ENCODE measurements around the gene B4GAT1. TPM values are rescaled to one million over a fixed set of nuclear protein-coding genes. Genes with fewer than 3 reads are reported as not detected.
A peak's percentile ranks its signal among the peaks of the same experiment; 100 is the strongest.
"Not testable (repeated sequence)": the region's sequence is repeated elsewhere in the genome, so short reads cannot be mapped to it uniquely, and the experiment has no call there.

B4GAT1 gene
- total RNA-seq, 6 donors from 2014 or later: 15.7 to 48.9 (median 27.4) TPM

DNA sequence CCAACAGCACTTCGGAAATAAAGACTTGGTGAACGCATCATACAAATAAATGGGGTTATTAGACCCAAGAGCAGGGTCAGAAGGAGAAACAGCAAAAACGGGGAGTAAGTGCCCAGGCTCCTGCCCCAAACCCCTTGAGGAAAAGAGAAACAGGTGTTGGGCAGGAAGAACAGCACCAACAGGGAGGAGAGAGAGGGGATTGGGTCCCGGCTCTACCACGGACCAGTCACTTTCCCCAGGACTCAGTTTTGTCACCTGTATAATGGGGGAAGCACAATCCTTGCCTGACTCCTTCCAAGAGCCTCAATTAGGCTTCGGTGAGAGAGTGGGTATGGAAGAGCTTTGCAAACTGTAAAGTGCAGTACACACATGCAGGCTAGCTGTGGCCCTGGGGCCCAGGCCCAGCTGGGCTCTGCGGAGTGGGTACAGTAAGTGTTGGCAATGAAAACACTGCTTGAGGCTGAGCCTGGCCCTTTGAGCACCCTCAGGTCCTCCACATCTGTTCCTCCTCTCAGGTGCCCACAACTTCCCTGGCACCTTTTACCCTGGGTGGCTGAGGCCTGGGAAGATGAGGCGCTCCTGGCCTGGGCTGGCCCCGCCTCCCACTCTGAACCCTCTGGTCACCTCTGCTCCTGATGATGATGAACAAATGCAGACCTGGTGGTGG lies 15.2 kb upstream of the B4GAT1 start:
- H3K4me1 ChIP-seq: peaks cover 7 to 15% (median 11%) of the 10 kb centered on the region in 4 donors
- ATAC-seq (ENCODE audit: low FRiP score in 2 of 2) (peak; percentile 3 to 28), DNase-seq (peak; percentile 41 to 68)
- no peaks in the 10 kb centered on the region for H3K27me3 ChIP-seq
- H3K36me3 ChIP-seq: peaks cover 0 to 4% (median 0%) of the 10 kb centered on the region in 4 donors
- no peaks in the 10 kb centered on the region for H3K9me3 ChIP-seq
- WGBS, 2 donors: 74 to 84% methylated on average over 7 to 9 of the region's 9 CpGs
- peak overlapping the region in 3 of 4 donors; percentile 10 to 67 (median 63) for H3K27ac ChIP-seq
- peak overlapping the region in 1 of 4 donors; percentile 6 for H3K4me3 ChIP-seq
- TF ChIP-seq, protein P1, sequence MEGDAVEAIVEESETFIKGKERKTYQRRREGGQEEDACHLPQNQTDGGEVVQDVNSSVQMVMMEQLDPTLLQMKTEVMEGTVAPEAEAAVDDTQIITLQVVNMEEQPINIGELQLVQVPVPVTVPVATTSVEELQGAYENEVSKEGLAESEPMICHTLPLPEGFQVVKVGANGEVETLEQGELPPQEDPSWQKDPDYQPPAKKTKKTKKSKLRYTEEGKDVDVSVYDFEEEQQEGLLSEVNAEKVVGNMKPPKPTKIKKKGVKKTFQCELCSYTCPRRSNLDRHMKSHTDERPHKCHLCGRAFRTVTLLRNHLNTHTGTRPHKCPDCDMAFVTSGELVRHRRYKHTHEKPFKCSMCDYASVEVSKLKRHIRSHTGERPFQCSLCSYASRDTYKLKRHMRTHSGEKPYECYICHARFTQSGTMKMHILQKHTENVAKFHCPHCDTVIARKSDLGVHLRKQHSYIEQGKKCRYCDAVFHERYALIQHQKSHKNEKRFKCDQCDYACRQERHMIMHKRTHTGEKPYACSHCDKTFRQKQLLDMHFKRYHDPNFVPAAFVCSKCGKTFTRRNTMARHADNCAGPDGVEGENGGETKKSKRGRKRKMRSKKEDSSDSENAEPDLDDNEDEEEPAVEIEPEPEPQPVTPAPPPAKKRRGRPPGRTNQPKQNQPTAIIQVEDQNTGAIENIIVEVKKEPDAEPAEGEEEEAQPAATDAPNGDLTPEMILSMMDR (IDR thresholded peaks at IDR 0.05): no peak
- TF ChIP-seq POLR2A (IDR thresholded peaks at IDR 0.05): peak in 1 of 4 donors; percentile 3

DNA sequence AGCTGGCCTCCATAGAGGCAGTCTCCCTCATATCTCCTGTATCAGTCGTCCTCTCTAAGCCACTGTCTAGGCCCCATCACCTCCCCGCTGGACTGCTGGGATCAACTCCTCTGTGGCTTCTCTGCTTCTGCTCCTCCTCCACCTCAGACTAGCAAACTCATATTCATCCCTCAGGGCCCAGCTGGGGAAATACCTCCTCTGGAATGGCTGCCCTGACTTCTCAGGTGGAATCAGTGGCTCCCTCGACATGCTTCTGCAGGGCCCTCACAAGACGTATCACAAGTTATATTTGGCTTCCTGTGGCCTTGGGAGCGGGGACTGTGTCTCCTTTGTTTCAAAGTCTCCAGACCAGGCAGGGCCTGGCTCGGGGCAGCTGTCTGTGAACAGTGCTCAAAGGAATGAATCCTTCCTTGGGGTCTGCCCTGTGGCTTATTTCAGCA lies 14.1 kb upstream of the B4GAT1 start:
- ATAC-seq (ENCODE audit: low FRiP score in 2 of 2): no peak
- H3K4me1 ChIP-seq: peaks cover 7 to 15% (median 11%) of the 10 kb centered on the region in 4 donors
- no peak overlapping the region for H3K27ac ChIP-seq
- H3K27me3 ChIP-seq: no peaks in the 10 kb centered on the region
- WGBS, 2 donors: 84% methylated on average over 6 of the region's 6 CpGs
- no peak overlapping the region for H3K4me3 ChIP-seq
- TF ChIP-seq, protein P1 (IDR thresholded peaks at IDR 0.05): no peak
- no peak for TF ChIP-seq POLR2AphosphoS5 (IDR thresholded peaks at IDR 0.05)
- no peak for TF ChIP-seq POLR2A (IDR thresholded peaks at IDR 0.05)
- no peak for TF ChIP-seq EP300 (IDR thresholded peaks at IDR 0.05)
- peaks cover 0 to 4% (median 0%) of the 10 kb centered on the region in 4 donors for H3K36me3 ChIP-seq
- H3K9me3 ChIP-seq: no peaks in the 10 kb centered on the region
- DNase-seq: no peak

DNA sequence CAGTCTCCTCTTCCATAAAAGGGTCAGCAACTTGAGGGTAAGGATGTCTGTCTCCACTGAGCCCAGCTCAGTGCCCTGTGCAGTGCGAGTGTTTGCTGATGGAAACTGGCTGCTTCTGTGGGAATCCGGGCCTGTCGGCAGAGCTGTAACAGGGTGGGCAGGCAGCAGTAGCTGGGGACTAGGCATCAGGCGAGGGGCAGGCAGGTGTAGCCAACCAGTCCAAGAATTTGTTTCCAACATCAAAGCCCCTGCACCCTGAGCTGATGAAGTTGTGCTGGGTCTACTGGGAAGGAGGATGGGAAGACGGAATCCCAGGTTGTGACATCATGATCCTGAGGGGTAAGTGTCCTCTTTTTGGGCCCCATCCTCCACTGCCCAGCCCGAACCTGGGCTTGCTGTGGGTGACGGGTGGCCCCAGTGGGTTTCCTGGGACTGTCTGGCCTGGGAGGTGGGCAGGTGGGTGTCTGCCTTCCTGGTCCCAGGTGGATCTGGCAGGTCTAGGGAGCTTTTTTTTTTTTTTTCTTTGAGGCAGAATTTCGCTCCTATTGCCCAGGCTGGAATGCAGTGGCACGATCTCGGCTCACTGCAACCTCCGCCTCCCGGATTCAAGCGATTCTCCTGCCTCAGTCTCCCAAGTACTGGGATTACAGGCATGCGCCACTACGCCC lies 13.1 kb upstream of the B4GAT1 start:
- H3K9me3 ChIP-seq: no peaks in the 10 kb centered on the region
- no peak for DNase-seq
- 89 to 96% methylated on average over 11 to 15 of the region's 15 CpGs for WGBS, 2 donors
- no peak overlapping the region for H3K27ac ChIP-seq
- TF ChIP-seq EP300 (IDR thresholded peaks at IDR 0.05) (no peak), POLR2A (IDR thresholded peaks at IDR 0.05) (no peak), POLR2AphosphoS5 (IDR thresholded peaks at IDR 0.05) (no peak)
- TF ChIP-seq, protein P1 (IDR thresholded peaks at IDR 0.05): no peak
- peaks cover 7 to 15% (median 11%) of the 10 kb centered on the region in 4 donors for H3K4me1 ChIP-seq
- H3K27me3 ChIP-seq: no peaks in the 10 kb centered on the region
- H3K4me3 ChIP-seq: no peak overlapping the region
- no peak for ATAC-seq (ENCODE audit: low FRiP score in 2 of 2)
- peaks cover 0 to 4% (median 0%) of the 10 kb centered on the region in 4 donors for H3K36me3 ChIP-seq

DNA sequence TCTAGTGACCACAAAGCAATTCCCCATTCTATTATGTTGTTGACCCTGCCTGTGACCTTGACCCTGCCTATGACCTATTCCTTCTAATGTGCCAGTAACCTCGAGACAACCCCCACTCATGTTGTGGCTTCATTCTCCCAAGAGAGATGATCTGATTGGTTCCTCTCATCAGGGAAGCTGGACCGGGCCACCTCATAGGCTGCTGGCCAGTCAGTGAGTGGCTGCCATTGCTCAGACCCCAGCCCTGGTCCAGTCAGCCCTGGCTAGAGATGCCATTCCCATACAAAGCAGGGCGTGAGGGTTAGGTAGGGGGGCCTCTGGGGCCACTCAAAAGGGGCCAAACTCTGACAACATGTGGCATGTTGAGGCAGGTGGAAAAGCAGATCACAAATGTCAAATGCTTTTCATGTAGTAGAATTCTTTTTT lies 12.2 kb upstream of the B4GAT1 start:
- no peak overlapping the region for H3K27ac ChIP-seq
- no peaks in the 10 kb centered on the region for H3K27me3 ChIP-seq
- H3K4me3 ChIP-seq: no peak overlapping the region
- H3K9me3 ChIP-seq: no peaks in the 10 kb centered on the region
- TF ChIP-seq POLR2AphosphoS5 (IDR thresholded peaks at IDR 0.05) (no peak), EP300 (IDR thresholded peaks at IDR 0.05) (no peak), POLR2A (IDR thresholded peaks at IDR 0.05) (no peak)
- TF ChIP-seq, protein P1 (IDR thresholded peaks at IDR 0.05): no peak
- H3K4me1 ChIP-seq: peaks cover 7 to 15% (median 11%) of the 10 kb centered on the region in 4 donors
- no peak for DNase-seq
- ATAC-seq (ENCODE audit: low FRiP score in 2 of 2): no peak
- WGBS, 2 donors: 67 to 72% methylated on average over 3 of the region's 3 CpGs
- H3K36me3 ChIP-seq: peaks cover 0 to 4% (median 0%) of the 10 kb centered on the region in 4 donors

DNA sequence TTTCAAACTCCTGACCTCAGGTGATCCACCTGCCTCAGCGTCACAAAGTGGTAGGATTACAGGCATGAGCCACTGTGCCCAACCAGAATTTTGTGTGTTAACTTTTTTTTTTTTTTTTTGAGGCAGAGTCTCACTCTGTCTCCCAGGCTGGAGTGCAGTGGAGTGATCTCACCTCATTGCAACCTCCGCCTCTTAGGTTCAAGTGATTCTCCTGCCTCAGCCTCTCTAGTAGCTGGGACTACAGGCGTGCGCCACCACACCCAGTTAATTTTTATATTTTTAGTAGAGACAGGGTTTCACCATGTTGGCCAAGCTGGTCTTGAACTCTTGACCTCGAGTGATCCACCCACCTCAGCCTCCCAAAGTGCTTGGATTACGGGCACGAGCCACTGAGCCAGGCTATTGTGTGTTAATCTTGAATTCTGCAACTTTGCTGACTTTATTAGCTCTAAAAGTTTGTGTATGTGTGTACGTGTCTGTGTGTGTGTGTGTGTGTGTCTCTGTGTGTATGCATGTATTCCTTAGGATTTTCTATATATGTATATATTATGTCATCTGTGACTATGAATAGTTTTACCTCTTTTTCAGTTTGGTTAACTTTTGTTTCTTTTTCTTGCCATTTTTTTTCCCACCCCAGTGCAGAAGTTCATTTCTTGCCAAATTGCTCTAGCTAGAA lies 3.3 kb upstream of the B4GAT1 start:
- peak overlapping the region in 1 of 4 donors; percentile 32 for H3K27ac ChIP-seq
- not testable (repeated sequence) for DNase-seq
- 72% methylated on average over 8 of the region's 8 CpGs for WGBS, 2 donors

More for the DNA sequence above, 3.3 kb upstream of the B4GAT1 start:
- not testable (repeated sequence) for H3K27me3 ChIP-seq; H3K4me3 ChIP-seq; H3K36me3 ChIP-seq; H3K9me3 ChIP-seq; ATAC-seq (ENCODE audit: low FRiP score in 2 of 2)
- H3K4me1 ChIP-seq: peaks cover 17 to 38% (median 22%) of the 10 kb centered on the region in 4 donors

Data from upper lobe of left lung (tissue), 6 donors.